HepG2 (cell line): ENCODE results near the gene ABCC12. TPM values are rescaled to one million over a fixed set of nuclear protein-coding genes. Genes with fewer than 3 reads are reported as not detected.

Source experiments
- ADNP ChIP-seq: sonication (generic); formaldehyde crosslinking; IDR thresholded peaks from 2 replicates; pipeline ENCODE4 v1.4.0; 2020; ENCODE audit warnings: missing genetic modification reagents
- AHDC1 ChIP-seq: sonication (generic); formaldehyde crosslinking; IDR thresholded peaks from 2 replicates; pipeline ENCODE4 v1.5.1; 2020; ENCODE audit warnings: mild to moderate bottlenecking, missing genetic modification reagents, borderline replicate concordance
- BCL3 ChIP-seq: sonication (generic); formaldehyde crosslinking; IDR thresholded peaks from 2 replicates; pipeline ENCODE4 v1.5.1; 2020; ENCODE audit warnings: mild to moderate bottlenecking, missing genetic modification reagents, moderate library complexity
- FOXA1 ChIP-seq, 2 experiments: fragments of 450-650 bp in 1 of 2; sonication (generic) in 1 of 2; formaldehyde crosslinking in 1 of 2; IDR thresholded peaks; 2 replicates each; pipeline versions ENCODE4 v1.4.0 to v1.6.1; 2016 to 2020; ENCODE audit warnings: missing genetic modification reagents in 1 of 2
- IKZF4 ChIP-seq: sonication (generic); formaldehyde crosslinking; IDR thresholded peaks from 2 replicates; pipeline ENCODE4 v1.5.1; 2020; ENCODE audit warnings: borderline replicate concordance, mild to moderate bottlenecking, low read depth, missing genetic modification reagents; ENCODE audit errors: not compliant biosample characterization
- TEAD2 ChIP-seq: sonication (generic); formaldehyde crosslinking; IDR thresholded peaks from 2 replicates; pipeline ENCODE4 v1.9.0; 2021; ENCODE audit warnings: missing genetic modification reagents
- THYN1 ChIP-seq: sonication (generic); formaldehyde crosslinking; IDR thresholded peaks from 2 replicates; pipeline ENCODE4 v1.8.1; 2023; ENCODE audit warnings: low read depth, mild to moderate bottlenecking, moderate library complexity, missing genetic modification reagents, borderline replicate concordance
- ZFP36 ChIP-seq: fragments of 150-350 bp; IDR thresholded peaks from 2 replicates; pipeline ENCODE4 v1.6.1; 2018; ENCODE audit warnings: borderline replicate concordance, low read length, low read depth; ENCODE audit not compliant: partially characterized antibody
- ZNF274 ChIP-seq: sonication (generic); formaldehyde crosslinking; IDR thresholded peaks from 2 replicates; pipeline ENCODE4 v1.5.1; 2020; ENCODE audit warnings: mild to moderate bottlenecking, missing genetic modification reagents
- ZNF280D ChIP-seq: sonication (generic); formaldehyde crosslinking; IDR thresholded peaks from 2 replicates; pipeline ENCODE4 v1.5.1; 2020; ENCODE audit warnings: mild to moderate bottlenecking, missing genetic modification reagents
- ZNF343 ChIP-seq: sonication (generic); formaldehyde crosslinking; IDR thresholded peaks from 2 replicates; pipeline ENCODE4 v1.4.0; 2020; ENCODE audit warnings: mild to moderate bottlenecking, missing genetic modification reagents
- ZNF383 ChIP-seq: sonication (generic); formaldehyde crosslinking; IDR thresholded peaks from 2 replicates; pipeline ENCODE4 v1.4.0; 2020; ENCODE audit warnings: missing genetic modification reagents, mild to moderate bottlenecking, borderline replicate concordance
- ZNF510 ChIP-seq: sonication (generic); formaldehyde crosslinking; IDR thresholded peaks from 2 replicates; pipeline ENCODE4 v1.4.0; 2020; ENCODE audit warnings: low read depth, mild to moderate bottlenecking, missing genetic modification reagents
- ZNF691 ChIP-seq: sonication (generic); formaldehyde crosslinking; IDR thresholded peaks from 2 replicates; pipeline ENCODE4 v1.4.0; 2020; ENCODE audit warnings: missing genetic modification reagents, low read depth, mild to moderate bottlenecking, borderline replicate concordance
- ZNF709 ChIP-seq: sonication (generic); formaldehyde crosslinking; IDR thresholded peaks from 2 replicates; pipeline ENCODE4 v1.5.0; 2020; ENCODE audit warnings: mild to moderate bottlenecking, missing genetic modification reagents
- ZNF724P ChIP-seq: sonication (generic); formaldehyde crosslinking; IDR thresholded peaks from 2 replicates; pipeline ENCODE4 v1.8.0; 2022; ENCODE audit warnings: missing genetic modification reagents, borderline replicate concordance
- polyA plus RNA-seq, 8 experiments: library from polyadenylated mRNA; depleted of rRNA in 3 of 8; stranded (reverse) in 7 of 8; unstranded in 1 of 8; fragments of >200 nt; fragmentation: Illumina TruSeq in 4 of 8; extraction: Trizol in 4 of 8; gene quantifications; 2 replicates each; pipeline versions ENCODE4 v1.2.1 to v1.2.3, GENCODE V29; 2011 to 2016; ENCODE audit warnings: low read depth in 4 of 8, missing spikeins in 1 of 8, mixed read lengths in 1 of 8; ENCODE audit not compliant: insufficient read depth in 1 of 8
- total RNA-seq, 5 experiments: library from RNA; depleted of rRNA; stranded (reverse); fragments of >200 nt; fragmentation: Illumina TruSeq; extraction: Trizol; gene quantifications; 2 replicates each; pipeline ENCODE4 v1.2.3, GENCODE V29; 2016; ENCODE audit warnings: low read depth in 1 of 5

ABCC12 gene
- total and polyA plus RNA-seq, 2 of the 13 experiments (the other 11 are each of a cell fraction or from before 2014, with no cell fraction given) = not detected

GRCh38 chr16:48164907-48165715 is 9.3 kb upstream of the ABCC12 start (continued):
- TF ChIP-seq AHDC1 (CRISPR knock-in tag) (peak; percentile 79; the same call in 1 of the 2 replicates), ZNF724P (CRISPR knock-in tag) (0 out of 2 replicates have a peak, but pooled peaks have one; percentile 29), ZNF280D (CRISPR knock-in tag) (peak; percentile 50), TEAD2 (no peak), ZNF510 (CRISPR knock-in tag) (peak; percentile 72; the same call in 1 of the 2 replicates), IKZF4 (no peak), ZNF691 (CRISPR knock-in tag) (peak; percentile 99), ZFP36 (peak; percentile 100), ADNP (CRISPR knock-in tag) (peak; percentile 93), FOXA1 (IDR thresholded peaks at IDR 0.05) (no peak), FOXA1 (CRISPR knock-in tag; IDR thresholded peaks at IDR 0.05) (peak; percentile 77), ZNF274 (CRISPR knock-in tag) (no peak), ZNF709 (peak; percentile 23; the same call in 1 of the 2 replicates), ZNF343 (CRISPR knock-in tag) (0 out of 2 replicates have a peak, but pooled peaks have one; percentile 26), ZNF383 (0 out of 2 replicates have a peak, but pooled peaks have one; percentile 59), THYN1 (CRISPR knock-in tag) (peak; percentile 67; the same call in 1 of the 2 replicates), BCL3 (CRISPR knock-in tag) (no peak)
